ENCODE results near the gene CNOT1.

DNA sequence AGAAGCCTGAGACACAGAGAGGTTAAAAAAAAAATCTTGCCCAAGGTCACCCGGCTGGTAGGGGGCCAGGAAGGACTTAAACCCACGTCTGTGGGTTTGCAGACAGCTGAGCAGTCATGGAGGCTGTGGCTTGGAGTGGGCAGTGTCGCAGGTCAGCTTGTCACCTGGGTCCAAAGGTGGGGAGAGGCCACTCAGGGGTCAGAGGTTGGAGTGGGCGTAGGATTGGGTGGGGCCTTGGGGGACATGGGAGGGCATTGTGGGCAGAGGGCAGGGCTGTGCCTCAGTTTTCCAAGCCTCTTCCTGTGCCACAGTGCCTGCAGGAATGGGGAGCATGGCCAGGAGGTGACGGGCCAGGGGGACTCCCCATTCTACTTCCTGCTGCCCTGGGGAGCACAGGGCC, 131.7 kb downstream of the CNOT1 start:
- TF ChIP-seq, protein P1, sequence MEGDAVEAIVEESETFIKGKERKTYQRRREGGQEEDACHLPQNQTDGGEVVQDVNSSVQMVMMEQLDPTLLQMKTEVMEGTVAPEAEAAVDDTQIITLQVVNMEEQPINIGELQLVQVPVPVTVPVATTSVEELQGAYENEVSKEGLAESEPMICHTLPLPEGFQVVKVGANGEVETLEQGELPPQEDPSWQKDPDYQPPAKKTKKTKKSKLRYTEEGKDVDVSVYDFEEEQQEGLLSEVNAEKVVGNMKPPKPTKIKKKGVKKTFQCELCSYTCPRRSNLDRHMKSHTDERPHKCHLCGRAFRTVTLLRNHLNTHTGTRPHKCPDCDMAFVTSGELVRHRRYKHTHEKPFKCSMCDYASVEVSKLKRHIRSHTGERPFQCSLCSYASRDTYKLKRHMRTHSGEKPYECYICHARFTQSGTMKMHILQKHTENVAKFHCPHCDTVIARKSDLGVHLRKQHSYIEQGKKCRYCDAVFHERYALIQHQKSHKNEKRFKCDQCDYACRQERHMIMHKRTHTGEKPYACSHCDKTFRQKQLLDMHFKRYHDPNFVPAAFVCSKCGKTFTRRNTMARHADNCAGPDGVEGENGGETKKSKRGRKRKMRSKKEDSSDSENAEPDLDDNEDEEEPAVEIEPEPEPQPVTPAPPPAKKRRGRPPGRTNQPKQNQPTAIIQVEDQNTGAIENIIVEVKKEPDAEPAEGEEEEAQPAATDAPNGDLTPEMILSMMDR (IDR thresholded peaks at IDR 0.05; ENCODE audit: low read depth, low read length, poor library complexity, severe bottlenecking): no peak
- no peak for TF ChIP-seq EZH2phosphoT487 (IDR thresholded peaks at IDR 0.05; ENCODE audit: borderline replicate concordance, low read length)

All from DOHH2 (cell line).